Activated CD4-positive, alpha-beta T cell treated with anti-CD3 and anti-CD28 coated beads for 4 hours (primary cell): ENCODE data around the gene MAP3K14.
A peak's percentile ranks its signal among the peaks of the same experiment; 100 is the strongest.
"Not testable (repeated sequence)": the region's sequence is repeated elsewhere in the genome, so short reads cannot be mapped to it uniquely, and the experiment has no call there.

Experiments used
- DNase-seq, 2 donors: peaks; one replicate each; pipeline ENCODE4 v3.0.0-alpha.2; 2020

The MAP3K14 gene

DNA sequence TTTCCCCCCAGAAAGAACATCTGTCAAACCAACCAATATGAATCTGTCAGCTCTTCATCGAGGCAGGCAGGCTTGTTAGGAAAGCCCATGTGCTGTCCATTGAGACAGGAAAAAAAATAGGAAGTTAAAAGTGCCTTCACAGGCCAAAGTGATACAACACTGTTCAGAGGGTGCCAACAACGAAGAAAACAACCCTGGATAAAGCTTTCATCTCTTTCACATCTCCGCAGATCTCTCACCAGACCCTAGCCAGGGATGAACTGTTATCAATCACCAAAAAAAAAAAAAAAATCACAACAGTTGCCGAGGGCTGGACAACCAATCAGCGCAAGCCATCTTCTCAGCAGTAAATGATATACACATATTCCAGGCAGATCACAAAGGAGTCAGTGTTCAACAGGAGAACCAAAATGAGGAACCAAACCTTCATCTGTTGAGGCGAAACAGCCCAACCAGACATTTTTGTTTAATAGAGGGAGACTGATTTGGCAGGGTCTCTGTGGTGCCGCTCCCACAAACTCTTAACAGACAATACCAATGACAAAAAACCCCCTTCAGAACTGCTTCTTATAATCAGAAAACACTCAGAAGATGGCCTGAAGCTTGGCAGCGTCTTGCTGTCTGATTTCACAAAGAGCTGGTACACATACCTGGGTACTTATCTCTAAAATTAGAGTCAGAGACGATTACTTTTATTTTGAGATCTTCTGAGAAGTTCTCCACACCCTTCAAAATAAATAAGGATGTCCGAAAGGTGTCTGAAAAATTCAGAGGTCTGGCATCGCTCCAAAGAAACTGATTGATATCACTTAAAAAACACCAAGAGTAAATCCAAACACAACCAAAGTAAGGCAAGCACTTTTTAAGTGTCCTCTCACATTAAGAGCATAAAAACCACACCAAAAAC is 1.8 kb downstream of the MAP3K14 start:
- no peak for DNase-seq

DNA sequence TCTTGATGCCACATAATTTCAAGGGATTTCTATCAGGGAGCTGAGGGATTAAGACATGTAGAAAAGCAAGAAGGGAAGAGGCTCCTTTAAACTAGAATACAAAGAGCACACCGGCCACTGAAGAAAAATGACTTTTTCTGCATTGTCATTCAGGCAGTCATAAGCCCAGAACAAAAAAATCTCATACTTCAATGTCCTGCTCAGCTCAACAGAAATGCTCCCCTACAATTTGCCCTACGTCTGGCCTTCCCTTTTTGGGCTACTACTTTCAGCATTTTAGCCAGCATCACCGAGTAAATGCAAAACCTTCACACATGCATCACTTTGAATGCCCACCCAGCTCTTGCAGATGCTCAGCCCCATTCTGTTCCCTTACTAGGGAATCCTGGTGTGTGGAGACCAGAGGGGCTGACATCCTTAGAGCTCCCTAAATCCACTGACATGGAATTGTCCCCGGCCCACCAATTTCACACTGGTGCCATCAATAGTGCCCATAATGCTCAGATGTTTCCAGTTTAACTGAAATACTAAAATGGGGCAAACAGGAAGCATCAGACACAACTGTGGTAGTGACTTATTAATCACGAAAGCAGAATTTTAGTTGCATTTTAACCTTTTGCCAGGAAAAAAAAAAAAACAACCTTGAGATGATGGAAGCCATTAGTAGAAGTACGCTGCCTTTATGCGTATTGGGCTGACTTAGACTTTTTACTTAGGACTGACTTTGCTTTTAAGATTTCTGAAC is 2.7 kb downstream of the MAP3K14 start:
- no peak for DNase-seq

DNA sequence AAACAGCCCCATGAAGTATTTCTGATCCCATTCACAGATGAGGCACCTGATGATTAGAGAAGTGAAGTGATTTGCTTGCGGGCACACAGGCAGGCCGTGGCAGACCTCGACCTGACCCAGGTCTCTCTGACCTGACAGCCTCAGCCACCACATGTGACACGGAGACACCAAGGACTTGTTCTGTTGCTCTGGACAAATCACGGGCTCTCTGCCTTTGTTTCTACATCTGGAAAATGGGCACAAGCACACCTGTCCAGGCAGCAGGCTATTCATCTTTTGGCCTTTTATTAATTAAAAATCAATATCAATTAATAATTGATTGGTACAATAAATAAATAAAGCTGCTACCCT is 3.4 kb downstream of the MAP3K14 start:
- no peak for DNase-seq

DNA sequence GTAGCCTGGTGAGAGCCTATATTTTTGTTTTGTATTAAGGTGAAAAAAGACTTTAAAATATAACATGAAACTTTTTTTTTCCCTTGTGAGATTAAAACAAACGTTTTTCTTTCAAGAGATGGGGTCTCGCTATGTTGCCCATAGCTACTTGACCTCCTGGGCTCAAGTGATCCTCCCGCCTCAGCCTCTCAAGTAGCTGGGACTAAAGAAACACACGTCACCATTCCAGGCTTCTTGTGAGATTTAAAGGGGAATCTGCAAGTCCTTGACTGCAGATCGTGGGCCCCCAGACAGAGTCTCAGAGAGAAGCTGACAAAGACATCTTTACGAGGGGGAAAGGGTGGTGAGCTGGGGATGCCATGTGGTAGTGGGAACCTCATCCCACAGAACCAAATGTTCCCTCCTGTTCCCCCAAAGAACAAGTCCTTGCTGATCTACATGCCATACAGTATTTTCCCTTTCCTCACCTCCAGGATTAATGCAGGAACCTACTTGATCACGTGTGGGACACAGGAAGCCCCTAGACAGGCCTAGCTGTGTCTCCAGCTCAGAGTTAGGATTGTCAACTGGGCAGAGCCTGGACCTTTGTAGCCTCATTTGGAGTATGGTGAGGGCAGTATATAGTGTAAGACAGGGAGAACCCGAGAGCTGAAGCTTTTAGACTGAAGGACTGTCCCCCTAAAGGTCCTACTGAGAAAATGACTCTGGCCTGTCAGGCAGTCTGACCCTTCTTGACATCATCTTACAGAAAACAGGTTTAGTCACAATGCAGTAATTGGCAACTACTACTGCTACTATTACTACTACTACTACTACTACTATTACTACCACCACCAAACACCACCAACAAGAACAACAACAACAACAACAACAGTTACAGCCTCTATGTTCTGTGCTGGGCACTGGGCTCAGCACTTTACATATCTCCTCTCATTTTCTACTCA is 4.1 kb downstream of the MAP3K14 start:
- no peak for DNase-seq

DNA sequence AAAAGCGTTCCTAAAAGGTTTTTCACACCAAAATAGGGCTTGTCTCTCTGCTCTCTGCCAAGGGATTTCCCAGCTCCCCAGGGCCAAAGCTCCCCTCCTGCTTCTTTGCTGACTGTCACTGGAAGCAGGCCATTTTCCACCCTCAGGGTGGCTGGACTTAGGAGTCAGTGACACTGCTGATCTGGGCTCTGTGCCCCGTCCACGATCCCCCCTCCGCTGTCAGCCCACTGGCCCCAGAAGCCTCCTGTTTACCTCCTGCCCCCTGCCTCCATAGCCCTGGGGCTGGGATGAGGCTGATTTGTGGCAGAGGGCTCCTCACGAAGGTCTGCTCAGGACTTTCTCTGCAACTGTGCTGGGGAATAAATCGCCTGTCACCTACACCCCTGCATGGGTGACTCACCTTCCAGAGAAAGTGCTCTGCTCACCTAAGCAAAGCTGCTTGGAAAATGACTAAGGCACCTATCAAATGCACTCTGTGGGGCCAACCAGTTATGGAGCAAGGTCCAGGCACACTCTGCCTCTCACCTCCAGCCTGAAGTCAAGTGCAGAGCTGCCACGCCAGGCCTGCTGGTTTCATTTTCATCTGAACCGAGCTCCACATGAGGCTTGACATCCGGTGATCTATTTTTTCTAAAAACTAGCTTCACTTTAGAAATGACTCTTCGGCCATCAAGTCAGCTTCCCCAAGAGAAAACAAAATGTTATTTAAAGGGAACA is 4.9 kb downstream of the MAP3K14 start:
- peak; percentile 83 to 85 for DNase-seq

GRCh38 chr17:45311401-45311759 is 5.4 kb downstream of the MAP3K14 start:
- DNase-seq = no peak

GRCh38 chr17:45310380-45311324 is 6.2 kb downstream of the MAP3K14 start:
- DNase-seq = no peak

DNA sequence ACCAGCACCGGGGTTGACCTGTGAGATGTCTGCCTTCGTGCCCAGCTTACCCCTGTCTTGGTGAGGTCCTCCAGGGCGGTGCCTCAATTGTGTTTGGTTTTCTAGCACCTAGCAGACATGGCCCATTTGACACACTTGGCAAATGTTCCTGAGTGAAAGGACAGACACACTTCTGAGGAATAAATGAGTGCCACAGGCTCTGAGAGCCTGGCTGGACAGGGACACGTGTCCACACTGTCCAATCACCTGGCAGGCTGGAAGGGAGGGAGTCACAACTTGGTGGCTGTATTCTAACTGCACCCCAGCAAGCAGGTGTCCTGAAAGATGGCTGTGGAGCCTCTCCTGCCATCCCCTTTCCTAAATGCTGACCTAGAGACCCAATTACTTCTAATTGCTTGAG is 7.4 kb downstream of the MAP3K14 start:
- DNase-seq = no peak

GRCh38 chr17:45308840-45309239 is 8.0 kb downstream of the MAP3K14 start:
- DNase-seq = no peak

DNA sequence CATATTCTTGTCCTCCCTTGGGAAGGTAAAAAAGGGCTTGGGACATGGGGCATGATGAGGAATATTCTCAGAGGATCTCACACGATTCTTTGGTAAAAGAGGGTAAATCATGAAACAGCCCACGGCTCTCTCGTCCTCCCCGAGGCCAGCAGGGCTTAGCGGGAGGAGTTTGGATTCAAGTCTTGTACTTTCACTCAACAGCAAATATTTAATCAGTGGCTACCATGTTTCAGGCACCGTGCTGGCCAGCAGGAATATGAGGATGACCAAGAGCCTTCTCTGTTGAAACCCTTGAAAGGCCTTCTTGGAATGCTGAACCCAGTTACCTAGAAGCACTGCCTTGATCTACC is 8.8 kb downstream of the MAP3K14 start:
- no peak for DNase-seq

DNA sequence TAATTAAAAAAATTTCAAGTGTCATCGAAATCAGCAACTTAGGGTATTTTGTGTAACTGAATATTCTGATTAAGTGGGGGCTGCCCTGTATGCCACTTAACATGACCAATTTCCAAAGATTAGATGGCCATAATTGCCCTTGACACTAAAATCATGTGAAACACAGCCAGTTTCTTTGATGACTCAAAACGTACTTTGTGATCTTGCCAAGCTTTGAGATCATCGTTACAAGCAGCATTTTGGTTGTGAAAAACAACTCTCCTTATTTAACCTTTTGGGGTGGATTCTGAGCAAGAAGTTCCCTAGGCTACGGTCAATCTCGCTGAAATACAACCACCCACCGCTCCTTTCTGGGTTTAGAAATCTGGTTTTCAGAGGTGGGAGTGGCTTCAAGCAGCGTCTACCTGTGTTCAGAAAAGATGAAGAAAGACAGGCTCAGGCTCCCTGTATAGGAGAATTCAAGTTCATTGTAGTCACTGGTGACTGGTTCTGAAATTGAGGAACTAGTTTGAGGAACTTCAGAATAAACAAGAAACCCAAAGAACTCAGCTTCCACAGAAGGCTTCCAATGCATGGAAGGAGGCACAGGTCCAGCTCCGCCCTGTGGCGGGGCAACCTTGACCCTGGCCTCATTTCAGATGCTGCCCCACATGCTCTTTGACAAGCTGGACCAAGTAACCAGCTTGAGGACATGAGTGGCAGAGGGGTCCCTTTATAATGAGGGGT is 9.4 kb downstream of the MAP3K14 start:
- peak; percentile 48 to 57 for DNase-seq

GRCh38 chr17:45306623-45307022 is 10.2 kb downstream of the MAP3K14 start:
- no peak for DNase-seq

GRCh38 chr17:45306094-45306493 is 10.7 kb downstream of the MAP3K14 start:
- no peak for DNase-seq

GRCh38 chr17:45305530-45306087 is 11.2 kb downstream of the MAP3K14 start:
- DNase-seq = no peak

DNA sequence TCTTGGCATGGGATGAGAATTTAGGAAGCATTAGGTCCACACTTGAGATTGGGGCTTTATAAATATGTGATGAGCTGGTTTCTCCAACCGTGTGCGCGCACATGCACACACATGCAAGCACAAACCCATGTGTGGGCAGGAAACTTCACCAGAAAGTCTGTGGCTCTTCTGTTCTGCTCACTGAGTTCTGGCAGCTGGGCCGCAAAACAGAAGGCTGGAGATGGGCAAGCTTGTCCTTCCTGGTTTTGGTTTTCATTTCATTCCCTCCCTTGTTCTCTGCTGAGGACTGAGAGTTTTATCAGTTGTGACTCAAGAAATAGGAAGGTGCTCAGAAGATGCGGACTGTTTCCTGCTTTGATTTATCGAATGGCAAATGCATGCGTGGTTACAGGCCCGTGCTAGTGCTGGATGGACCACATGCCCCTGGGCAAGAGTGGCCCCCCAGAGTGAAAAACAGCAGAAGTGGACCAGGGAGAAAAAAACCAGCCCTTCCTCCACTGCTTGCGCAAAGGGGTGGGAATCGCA is 14.1 kb downstream of the MAP3K14 start:
- peak in 1 of 2 donors; percentile 45 for DNase-seq

- not testable (repeated sequence) for DNase-seq
Observed at GRCh38 chr17:45302220-45302619, 14.6 kb downstream of the MAP3K14 start.

GRCh38 chr17:45301674-45302073 is 15.1 kb downstream of the MAP3K14 start:
- no peak for DNase-seq

- no peak for DNase-seq
Observed at GRCh38 chr17:45300060-45300751, 16.6 kb downstream of the MAP3K14 start.

- DNase-seq = no peak
Observed at GRCh38 chr17:45299361-45299760, 17.5 kb downstream of the MAP3K14 start.
